ENCODE measurements around the gene RABGAP1L. TPM values are rescaled to one million over a fixed set of nuclear protein-coding genes. Genes with fewer than 3 reads are reported as not detected.
A peak's percentile ranks its signal among the peaks of the same experiment; 100 is the strongest.

The RABGAP1L gene
- total RNA-seq, 1 donor from 2014 or later = 69.2 TPM

GRCh38 chr1:174769961-174770549 lies 610.7 kb downstream of the RABGAP1L start:
- Histone ChIP-seq H3K9me3 (replicated peaks) (no peaks in the 10 kb centered on the region), H3K27me3 (ENCODE audit: low read depth) (no peaks in the 10 kb centered on the region), H3K27ac (replicated peaks) (no peak overlapping the region), H3K4me3 (no peak overlapping the region), H3K4me1 (peaks cover 6% of the 10 kb centered on the region), H3K36me3 (no peaks in the 10 kb centered on the region)
- TF ChIP-seq CTCF (IDR thresholded peaks at IDR 0.05; ENCODE audit: borderline replicate concordance) = peak; percentile 79
- DNase-seq = no peak
- intact Hi-C loops (cut with micrococcal nuclease) = loop anchor here (5.0 kb wide), 1 partner anchor 212 kb away; no protein-coding TSS in a partner anchor

- Histone ChIP-seq H3K27me3 (ENCODE audit: low read depth) (no peaks in the 10 kb centered on the region), H3K27ac (replicated peaks) (no peak overlapping the region), H3K4me1 (no peaks in the 10 kb centered on the region), H3K36me3 (no peaks in the 10 kb centered on the region), H3K9me3 (replicated peaks) (no peaks in the 10 kb centered on the region), H3K4me3 (no peak overlapping the region)
- no peak for TF ChIP-seq CTCF (IDR thresholded peaks at IDR 0.05; ENCODE audit: borderline replicate concordance)
- intact Hi-C loops (cut with micrococcal nuclease) = no loop called here
- no peak for DNase-seq
Observed at GRCh38 chr1:174775621-174776020, 616.3 kb downstream of the RABGAP1L start.

GRCh38 chr1:174777262-174777661 lies 617.9 kb downstream of the RABGAP1L start:
- Histone ChIP-seq H3K27me3 (ENCODE audit: low read depth) (no peaks in the 10 kb centered on the region), H3K4me3 (no peak overlapping the region), H3K27ac (replicated peaks) (no peak overlapping the region), H3K4me1 (no peaks in the 10 kb centered on the region), H3K9me3 (replicated peaks) (peaks cover 6% of the 10 kb centered on the region), H3K36me3 (no peaks in the 10 kb centered on the region)
- no peak for DNase-seq
- intact Hi-C loops (cut with micrococcal nuclease) = no loop called here
- TF ChIP-seq CTCF (IDR thresholded peaks at IDR 0.05; ENCODE audit: borderline replicate concordance) = no peak

GRCh38 chr1:174785510-174785909 lies 626.2 kb downstream of the RABGAP1L start:
- no peak for DNase-seq
- intact Hi-C loops (cut with micrococcal nuclease) = no loop called here
- Histone ChIP-seq H3K36me3 (no peaks in the 10 kb centered on the region), H3K4me3 (no peak overlapping the region), H3K9me3 (replicated peaks) (peaks cover 6% of the 10 kb centered on the region), H3K4me1 (no peaks in the 10 kb centered on the region), H3K27me3 (ENCODE audit: low read depth) (no peaks in the 10 kb centered on the region), H3K27ac (replicated peaks) (no peak overlapping the region)
- TF ChIP-seq CTCF (IDR thresholded peaks at IDR 0.05; ENCODE audit: borderline replicate concordance) = no peak

GRCh38 chr1:174786358-174786757 lies 627.0 kb downstream of the RABGAP1L start:
- DNase-seq = no peak
- no peak overlapping the region for H3K27ac ChIP-seq (replicated peaks)
- no peaks in the 10 kb centered on the region for H3K4me1 ChIP-seq
- TF ChIP-seq CTCF (IDR thresholded peaks at IDR 0.05; ENCODE audit: borderline replicate concordance) = no peak
- no peaks in the 10 kb centered on the region for H3K36me3 ChIP-seq
- intact Hi-C loops (cut with micrococcal nuclease) = no loop called here
- H3K27me3 ChIP-seq (ENCODE audit: low read depth) = no peaks in the 10 kb centered on the region
- peaks cover 4% of the 10 kb centered on the region for H3K9me3 ChIP-seq (replicated peaks)
- no peak overlapping the region for H3K4me3 ChIP-seq
